ENCODE data around the gene PPP2R2D.

- TF ChIP-seq CTCF (IDR thresholded peaks at IDR 0.05): no peak
- TF ChIP-seq EP300 (IDR thresholded peaks at IDR 0.05): no peak
- no peak for TF ChIP-seq POLR2A (IDR thresholded peaks at IDR 0.05)
- no peak for TF ChIP-seq POLR2AphosphoS5 (IDR thresholded peaks at IDR 0.05)
Observed at GRCh38 chr10:131948501-131948900, 47.7 kb downstream of the PPP2R2D start.
